Gastroesophageal sphincter (tissue), 3 donors: Measurements from ENCODE around the gene S100A13.

Experiments used
- EP300 ChIP-seq: sonication (generic); formaldehyde crosslinking; IDR thresholded peaks from one replicate; pipeline ENCODE4 v1.6.1; 2017; ENCODE audit warnings: antibody characterized with exemption, mild to moderate bottlenecking
- POLR2A ChIP-seq, 2 donors: fragments of 450-650 bp; IDR thresholded peaks; one replicate each; pipeline ENCODE4 v1.6.1; 2017; ENCODE audit warnings: antibody characterized with exemption in 2 of 2, mild to moderate bottlenecking in 2 of 2, moderate library complexity in 1 of 2
- POLR2AphosphoS5 ChIP-seq: sonication (generic); formaldehyde crosslinking; IDR thresholded peaks from one replicate; pipeline ENCODE4 v1.6.1; 2017; ENCODE audit warnings: antibody characterized with exemption
- TF ChIP-seq, protein P1 (sequence below), 4 experiments: fragments of 200-600 bp in 2 of 4; fragments of 450-650 bp in 2 of 4; sonication (generic) in 1 of 4; IDR thresholded peaks; one replicate each; pipeline ENCODE4 v1.5.1; 2017 to 2019; ENCODE audit warnings: antibody characterized with exemption in 4 of 4, mild to moderate bottlenecking in 2 of 4, moderate library complexity in 2 of 4

DNA sequence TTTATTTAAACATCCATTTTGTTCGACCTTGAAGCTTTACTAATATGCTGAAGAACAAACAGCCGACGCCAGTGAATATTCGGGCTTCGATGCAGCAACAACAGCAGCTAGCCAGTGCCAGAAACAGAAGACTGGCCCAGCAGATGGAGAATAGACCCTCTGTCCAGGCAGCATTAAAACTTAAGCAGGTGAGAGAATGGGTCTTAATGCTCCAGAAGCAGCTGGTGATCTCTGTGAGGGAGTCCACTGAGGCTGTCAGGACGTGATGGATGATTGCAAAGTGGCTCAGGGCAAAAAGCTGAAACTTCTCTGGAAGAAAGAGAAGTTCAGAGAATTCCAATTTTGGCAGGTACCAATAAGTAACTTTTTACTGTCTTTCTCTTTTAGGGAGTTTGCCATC is 11.0 kb upstream of the S100A13 start:
- TF ChIP-seq, protein P1, sequence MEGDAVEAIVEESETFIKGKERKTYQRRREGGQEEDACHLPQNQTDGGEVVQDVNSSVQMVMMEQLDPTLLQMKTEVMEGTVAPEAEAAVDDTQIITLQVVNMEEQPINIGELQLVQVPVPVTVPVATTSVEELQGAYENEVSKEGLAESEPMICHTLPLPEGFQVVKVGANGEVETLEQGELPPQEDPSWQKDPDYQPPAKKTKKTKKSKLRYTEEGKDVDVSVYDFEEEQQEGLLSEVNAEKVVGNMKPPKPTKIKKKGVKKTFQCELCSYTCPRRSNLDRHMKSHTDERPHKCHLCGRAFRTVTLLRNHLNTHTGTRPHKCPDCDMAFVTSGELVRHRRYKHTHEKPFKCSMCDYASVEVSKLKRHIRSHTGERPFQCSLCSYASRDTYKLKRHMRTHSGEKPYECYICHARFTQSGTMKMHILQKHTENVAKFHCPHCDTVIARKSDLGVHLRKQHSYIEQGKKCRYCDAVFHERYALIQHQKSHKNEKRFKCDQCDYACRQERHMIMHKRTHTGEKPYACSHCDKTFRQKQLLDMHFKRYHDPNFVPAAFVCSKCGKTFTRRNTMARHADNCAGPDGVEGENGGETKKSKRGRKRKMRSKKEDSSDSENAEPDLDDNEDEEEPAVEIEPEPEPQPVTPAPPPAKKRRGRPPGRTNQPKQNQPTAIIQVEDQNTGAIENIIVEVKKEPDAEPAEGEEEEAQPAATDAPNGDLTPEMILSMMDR (IDR thresholded peaks at IDR 0.05), result no peak
- TF ChIP-seq POLR2A (IDR thresholded peaks at IDR 0.05) (no peak), POLR2AphosphoS5 (no peak), EP300 (no peak)
